GM18951 (cell line): ENCODE measurements around the gene PRDM16.

Experiments used
- POLR2A ChIP-seq: IDR thresholded peaks from 4 replicates; pipeline ENCODE4 v1.6.1; 2011; ENCODE audit warnings: mild to moderate bottlenecking; ENCODE audit not compliant: insufficient read length, insufficient read depth; ENCODE audit errors: extremely low read depth
- in situ Hi-C: fragments of 300-500 bp; cut with MboI; formaldehyde crosslinking; loops from one replicate; pipeline ENCODE4 v1.12.0; 2022; ENCODE audit warnings: low sequenced_read_pairs, mixed read lengths, inconsistent platforms; ENCODE audit not compliant: unreplicated experiment

PRDM16 gene

GRCh38 chr1:3071565-3072390 is 2.8 kb downstream of the PRDM16 start:
- no peak for TF ChIP-seq POLR2A
- in situ Hi-C loops: no loop called here

GRCh38 chr1:3072391-3073185 is 3.6 kb downstream of the PRDM16 start:
- in situ Hi-C loops: no loop called here
- TF ChIP-seq POLR2A: no peak

GRCh38 chr1:3073186-3073488 is 4.1 kb downstream of the PRDM16 start:
- in situ Hi-C loops: no loop called here
- no peak for TF ChIP-seq POLR2A

DNA sequence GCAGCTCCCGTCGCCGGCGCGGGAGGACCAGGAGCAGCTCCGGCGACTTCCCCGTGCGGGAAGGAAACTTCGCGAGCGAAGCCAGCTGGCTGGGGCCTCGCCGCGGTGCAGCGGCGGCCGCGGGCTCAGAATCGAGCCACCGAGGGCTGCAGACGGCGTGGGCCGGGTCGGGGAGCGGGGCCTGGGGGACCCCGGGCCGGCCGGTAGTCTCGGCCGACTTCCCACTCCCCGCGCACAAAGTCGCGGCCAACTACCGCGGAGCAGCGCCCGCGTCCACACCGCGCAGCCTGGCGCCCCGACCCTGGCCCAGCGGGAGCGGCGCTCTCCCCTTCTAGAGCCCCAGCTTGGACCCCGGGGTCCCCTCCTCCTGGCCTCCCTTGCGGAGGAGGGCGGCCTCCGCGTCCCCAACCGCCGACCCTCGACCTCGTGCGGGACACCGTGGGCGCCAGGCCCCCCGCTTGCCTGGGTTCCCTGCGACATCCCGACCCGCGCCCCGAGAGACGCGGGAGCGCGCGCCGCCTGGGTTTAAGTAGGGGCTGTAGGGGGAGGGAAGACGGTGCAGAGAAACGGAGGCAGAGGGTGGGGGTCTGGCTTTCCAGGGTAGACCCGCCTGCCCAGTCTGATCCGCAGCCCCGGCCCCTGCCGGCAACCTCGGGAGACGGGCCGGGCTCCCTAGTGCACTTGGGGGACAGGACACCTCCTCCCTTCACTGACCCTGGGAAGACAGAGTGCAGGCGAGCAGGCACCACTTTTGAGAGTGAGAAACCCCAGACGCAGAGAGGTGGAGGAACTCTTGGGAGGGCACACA is 4.7 kb downstream of the PRDM16 start:
- TF ChIP-seq POLR2A: no peak
- in situ Hi-C loops: no loop called here

DNA sequence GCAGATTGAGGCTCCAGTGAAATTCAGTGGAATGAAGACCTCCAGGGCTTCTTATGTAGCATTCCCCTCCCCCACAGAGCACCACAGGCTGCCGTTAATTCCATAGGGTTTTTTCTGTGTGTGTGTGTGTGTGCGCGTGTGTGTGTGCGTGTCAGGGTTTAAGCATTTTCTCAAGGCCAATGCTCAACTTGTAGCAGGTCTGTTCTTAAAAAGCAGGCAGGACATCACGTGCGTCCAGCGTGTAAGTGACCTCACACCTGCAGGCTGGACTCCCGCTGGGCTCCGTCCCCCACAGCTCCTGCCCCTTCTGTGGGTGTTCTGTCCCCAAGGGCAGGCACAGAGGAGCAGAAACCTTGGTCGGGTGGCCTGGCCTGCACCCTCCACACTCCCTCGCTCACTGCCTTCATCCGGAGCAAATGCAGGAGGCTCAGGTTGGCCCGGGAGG is 5.3 kb downstream of the PRDM16 start:
- in situ Hi-C loops: no loop called here
- no peak for TF ChIP-seq POLR2A

GRCh38 chr1:3074800-3075199 is 5.8 kb downstream of the PRDM16 start:
- TF ChIP-seq POLR2A: no peak
- in situ Hi-C loops: no loop called here

GRCh38 chr1:3075666-3076362 is 6.8 kb downstream of the PRDM16 start:
- in situ Hi-C loops: no loop called here
- no peak for TF ChIP-seq POLR2A

GRCh38 chr1:3076363-3076740 is 7.3 kb downstream of the PRDM16 start:
- in situ Hi-C loops: no loop called here
- no peak for TF ChIP-seq POLR2A

- in situ Hi-C loops: no loop called here
- TF ChIP-seq POLR2A: no peak
Measured at GRCh38 chr1:3077081-3077480, 8.1 kb downstream of the PRDM16 start.

GRCh38 chr1:3077561-3077960 is 8.6 kb downstream of the PRDM16 start:
- no peak for TF ChIP-seq POLR2A
- in situ Hi-C loops: no loop called here

GRCh38 chr1:3078430-3078861 is 9.4 kb downstream of the PRDM16 start:
- in situ Hi-C loops: no loop called here
- no peak for TF ChIP-seq POLR2A

DNA sequence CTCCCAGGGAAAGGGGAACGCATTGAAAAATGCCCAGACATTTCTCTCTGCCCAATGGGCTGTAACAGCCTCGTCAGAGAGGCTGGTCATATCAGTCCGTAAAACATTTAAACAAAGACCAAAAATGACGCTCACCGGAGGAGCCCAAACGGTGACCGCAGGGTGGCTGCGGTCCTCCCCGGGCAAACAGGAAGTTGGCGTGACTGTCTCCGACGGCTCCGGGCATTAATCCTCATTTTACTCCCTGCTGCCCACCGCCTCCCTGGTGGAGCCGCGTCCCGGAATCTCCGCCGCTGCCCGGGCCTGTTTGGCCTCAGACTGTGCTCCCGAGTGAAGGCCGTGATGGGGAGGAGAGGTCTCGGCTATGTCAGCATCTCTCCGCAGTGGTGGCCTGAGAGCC is 9.9 kb downstream of the PRDM16 start:
- in situ Hi-C loops: no loop called here
- no peak for TF ChIP-seq POLR2A
